HepG2 (cell line): Measurements from ENCODE around the gene GDF7. TPM values are rescaled to one million over a fixed set of nuclear protein-coding genes. Genes with fewer than 3 reads are reported as not detected.
A peak's percentile ranks its signal among the peaks of the same experiment; 100 is the strongest.

ENCODE experiments used
- GTF3A ChIP-seq: sonication (generic); formaldehyde crosslinking; conservative IDR thresholded peaks from 2 replicates; pipeline ENCODE4 v1.4.0; 2020; ENCODE audit warnings: mild to moderate bottlenecking, missing genetic modification reagents
- LBX2 ChIP-seq: sonication (generic); formaldehyde crosslinking; IDR thresholded peaks from 2 replicates; pipeline ENCODE4 v1.5.0; 2020; ENCODE audit warnings: missing genetic modification reagents, mild to moderate bottlenecking, borderline replicate concordance
- MBNL3 ChIP-seq: fragments of 250-450 bp; sonication (Bioruptor Pico); conservative IDR thresholded peaks from 2 replicates; pipeline ENCODE4 v1.8.0; 2022; ENCODE audit warnings: mild to moderate bottlenecking, inconsistent platforms
- MXI1 ChIP-seq: IDR thresholded peaks from 3 replicates; pipeline ENCODE4 v1.6.1; 2012; ENCODE audit warnings: low read depth, low read length, inconsistent platforms, borderline replicate concordance
- NCOA2 ChIP-seq: sonication (generic); formaldehyde crosslinking; IDR thresholded peaks from 2 replicates; pipeline ENCODE4 v1.8.0; 2022; ENCODE audit warnings: inconsistent platforms
- NONO ChIP-seq, 2 experiments: fragments of 450-650 bp in 1 of 2; sonication (generic) in 1 of 2; formaldehyde crosslinking in 1 of 2; IDR thresholded peaks in 1 of 2; conservative IDR thresholded peaks in 1 of 2; 2 replicates each; pipeline versions ENCODE4 v1.6.1 to v1.8.0; 2017 to 2022; ENCODE audit warnings: mild to moderate bottlenecking in 1 of 2, missing genetic modification reagents in 1 of 2, moderate library complexity in 1 of 2
- PAXIP1 ChIP-seq: sonication (generic); formaldehyde crosslinking; conservative IDR thresholded peaks from 2 replicates; pipeline ENCODE4 v1.4.0; 2020; ENCODE audit warnings: mild to moderate bottlenecking, missing genetic modification reagents, moderate library complexity
- PPARG ChIP-seq: conservative IDR thresholded peaks from 2 replicates; pipeline ENCODE4 v1.6.1; 2016; ENCODE audit warnings: missing biosample characterization, missing genetic modification reagents
- XRCC5 ChIP-seq: fragments of 200-400 bp; formaldehyde crosslinking; optimal IDR thresholded peaks from 2 replicates; pipeline ENCODE3; 2017; ENCODE audit warnings: mild to moderate bottlenecking, low read length
- ZBTB3 ChIP-seq: sonication (generic); formaldehyde crosslinking; IDR thresholded peaks from 2 replicates; pipeline ENCODE4 v1.4.0; 2020; ENCODE audit warnings: low read depth, mild to moderate bottlenecking, moderate library complexity, missing genetic modification reagents, borderline replicate concordance
- ZFP36L2 ChIP-seq: sonication (generic); formaldehyde crosslinking; IDR thresholded peaks from 2 replicates; pipeline ENCODE4 v1.4.0; 2020; ENCODE audit warnings: missing genetic modification reagents
- ZGPAT ChIP-seq: IDR thresholded peaks from 2 replicates; pipeline ENCODE4 v1.6.1; 2016; ENCODE audit warnings: mild to moderate bottlenecking
- ZNF335 ChIP-seq: sonication (generic); formaldehyde crosslinking; IDR thresholded peaks from 2 replicates; pipeline ENCODE4 v1.4.0; 2020; ENCODE audit warnings: missing genetic modification reagents
- ZNF33B ChIP-seq: sonication (generic); formaldehyde crosslinking; IDR thresholded peaks from 2 replicates; pipeline ENCODE4 v1.5.1; 2020; ENCODE audit warnings: mild to moderate bottlenecking, missing genetic modification reagents
- ZNF430 ChIP-seq: sonication (generic); formaldehyde crosslinking; IDR thresholded peaks from 2 replicates; pipeline ENCODE4 v1.9.0; 2021; ENCODE audit warnings: mild to moderate bottlenecking, missing genetic modification reagents
- ZNF605 ChIP-seq: sonication (generic); formaldehyde crosslinking; IDR thresholded peaks from 2 replicates; pipeline ENCODE4 v1.8.0; 2022; ENCODE audit warnings: mild to moderate bottlenecking, missing genetic modification reagents
- ZNF607 ChIP-seq: sonication (generic); formaldehyde crosslinking; IDR thresholded peaks from 2 replicates; pipeline ENCODE4 v1.5.1; 2020; ENCODE audit warnings: missing genetic modification reagents, mild to moderate bottlenecking, borderline replicate concordance
- ZNF720 ChIP-seq: sonication (generic); formaldehyde crosslinking; IDR thresholded peaks from 2 replicates; pipeline ENCODE4 v1.4.0; 2020; ENCODE audit warnings: missing genetic modification reagents
- polyA plus RNA-seq, 8 experiments: library from polyadenylated mRNA; depleted of rRNA in 3 of 8; stranded (reverse) in 7 of 8; unstranded in 1 of 8; fragments of >200 nt; fragmentation: Illumina TruSeq in 4 of 8; extraction: Trizol in 4 of 8; gene quantifications; 2 replicates each; pipeline versions ENCODE4 v1.2.1 to v1.2.3, GENCODE V29; 2011 to 2016; ENCODE audit warnings: low read depth in 4 of 8, missing spikeins in 1 of 8, mixed read lengths in 1 of 8; ENCODE audit not compliant: insufficient read depth in 1 of 8
- total RNA-seq, 5 experiments: library from RNA; depleted of rRNA; stranded (reverse); fragments of >200 nt; fragmentation: Illumina TruSeq; extraction: Trizol; gene quantifications; 2 replicates each; pipeline ENCODE4 v1.2.3, GENCODE V29; 2016; ENCODE audit warnings: low read depth in 1 of 5
- TF ChIP-seq, protein P1 (sequence below): sonication (generic); formaldehyde crosslinking; IDR thresholded peaks from 2 replicates; pipeline ENCODE4 v1.4.0; 2020; ENCODE audit warnings: low read depth, mild to moderate bottlenecking, missing genetic modification reagents
- TF ChIP-seq, protein P2 (sequence below): sonication (generic); formaldehyde crosslinking; IDR thresholded peaks from 2 replicates; pipeline ENCODE4 v1.5.0; 2020; ENCODE audit warnings: mild to moderate bottlenecking, missing genetic modification reagents, borderline replicate concordance

The GDF7 gene
- total and polyA plus RNA-seq, 2 of the 13 experiments (the other 11 are each of a cell fraction or from before 2014, with no cell fraction given), result 1.6 to 15.0 TPM

DNA sequence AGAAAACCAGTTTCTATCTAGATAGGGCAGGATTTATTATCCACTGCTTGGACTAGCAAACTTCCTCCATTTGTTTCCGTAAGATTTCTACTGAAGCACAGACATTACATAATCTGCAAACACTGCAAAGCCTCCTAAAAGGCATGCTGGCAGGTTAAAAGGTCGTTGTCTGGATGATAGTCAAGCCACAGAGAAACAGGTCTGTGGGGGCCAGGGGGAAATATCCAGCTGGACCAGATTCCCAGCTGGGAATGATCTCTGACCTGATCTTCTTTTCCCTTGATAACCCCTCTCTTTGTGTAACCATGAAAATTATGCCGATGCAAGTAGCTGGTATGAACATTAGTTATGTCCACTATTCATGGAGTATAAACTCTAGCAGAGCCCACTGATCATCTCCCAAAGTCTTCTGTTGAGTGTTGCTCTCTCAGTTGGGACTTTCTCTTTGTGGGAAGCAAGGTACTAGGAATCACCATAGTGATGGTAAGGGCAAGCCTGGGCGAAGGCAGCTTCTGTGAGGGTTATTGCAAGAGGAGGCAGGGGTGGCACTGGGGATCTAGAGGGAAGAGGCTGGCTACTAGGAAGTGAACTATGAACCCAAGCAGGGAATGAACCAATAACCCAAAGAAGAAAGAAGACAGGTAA is 61.3 kb downstream of the GDF7 start (continued):
- TF ChIP-seq, protein P1, sequence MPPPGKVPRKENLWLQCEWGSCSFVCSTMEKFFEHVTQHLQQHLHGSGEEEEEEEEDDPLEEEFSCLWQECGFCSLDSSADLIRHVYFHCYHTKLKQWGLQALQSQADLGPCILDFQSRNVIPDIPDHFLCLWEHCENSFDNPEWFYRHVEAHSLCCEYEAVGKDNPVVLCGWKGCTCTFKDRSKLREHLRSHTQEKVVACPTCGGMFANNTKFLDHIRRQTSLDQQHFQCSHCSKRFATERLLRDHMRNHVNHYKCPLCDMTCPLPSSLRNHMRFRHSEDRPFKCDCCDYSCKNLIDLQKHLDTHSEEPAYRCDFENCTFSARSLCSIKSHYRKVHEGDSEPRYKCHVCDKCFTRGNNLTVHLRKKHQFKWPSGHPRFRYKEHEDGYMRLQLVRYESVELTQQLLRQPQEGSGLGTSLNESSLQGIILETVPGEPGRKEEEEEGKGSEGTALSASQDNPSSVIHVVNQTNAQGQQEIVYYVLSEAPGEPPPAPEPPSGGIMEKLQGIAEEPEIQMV (CRISPR knock-in tag), result 0 out of 2 replicates have a peak, but pooled peaks have one; percentile 70
- TF ChIP-seq ZNF430 (CRISPR knock-in tag) (peak; percentile 83; the same call in 1 of the 2 replicates), NONO (IDR thresholded peaks at IDR 0.05) (no peak), NONO (CRISPR knock-in tag; conservative IDR thresholded peaks at IDR 0.05) (peak; percentile 63; the same call in 1 of the 2 replicates), ZNF335 (CRISPR knock-in tag) (peak; percentile 66; the same call in 1 of the 2 replicates), LBX2 (no peak), PPARG (CRISPR knock-in tag) (peak; percentile 90), MBNL3 (CRISPR knock-in tag) (no peak), XRCC5 (peak; percentile 90), NCOA2 (CRISPR knock-in tag) (peak; percentile 86), ZNF605 (CRISPR knock-in tag) (peak; percentile 89), ZFP36L2 (CRISPR knock-in tag) (no peak), ZBTB3 (peak; percentile 90), ZNF33B (no peak), GTF3A (CRISPR knock-in tag) (peak; percentile 78; the same call in 1 of the 2 replicates), MXI1 (peak; percentile 62; the same call in 1 of the 3 replicates), ZGPAT (CRISPR knock-in tag) (peak; percentile 89), ZNF720 (CRISPR knock-in tag) (no peak), ZNF607 (peak; percentile 82; the same call in 1 of the 2 replicates), PAXIP1 (CRISPR knock-in tag) (peak; percentile 97)
- TF ChIP-seq, protein P2, sequence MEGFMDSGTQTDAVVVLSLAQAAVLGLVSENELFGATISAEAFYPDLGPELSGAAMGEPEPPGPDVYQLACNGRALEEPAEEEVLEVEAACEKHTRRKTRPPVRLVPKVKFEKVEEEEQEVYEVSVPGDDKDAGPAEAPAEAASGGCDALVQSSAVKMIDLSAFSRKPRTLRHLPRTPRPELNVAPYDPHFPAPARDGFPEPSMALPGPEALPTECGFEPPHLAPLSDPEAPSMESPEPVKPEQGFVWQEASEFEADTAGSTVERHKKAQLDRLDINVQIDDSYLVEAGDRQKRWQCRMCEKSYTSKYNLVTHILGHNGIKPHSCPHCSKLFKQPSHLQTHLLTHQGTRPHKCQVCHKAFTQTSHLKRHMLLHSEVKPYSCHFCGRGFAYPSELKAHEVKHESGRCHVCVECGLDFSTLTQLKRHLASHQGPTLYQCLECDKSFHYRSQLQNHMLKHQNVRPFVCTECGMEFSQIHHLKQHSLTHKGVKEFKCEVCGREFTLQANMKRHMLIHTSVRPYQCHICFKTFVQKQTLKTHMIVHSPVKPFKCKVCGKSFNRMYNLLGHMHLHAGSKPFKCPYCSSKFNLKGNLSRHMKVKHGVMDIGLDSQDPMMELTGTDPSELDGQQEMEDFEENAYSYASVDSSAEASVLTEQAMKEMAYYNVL, result peak; percentile 93; the same call in 1 of the 2 replicates
